BE2C (cell line): ENCODE data around the gene C4orf54. TPM values are rescaled to one million over a fixed set of nuclear protein-coding genes. Genes with fewer than 3 reads are reported as not detected.

Experiments used
- DNase-seq: peaks from one replicate; pipeline ENCODE4 v3.0.0-alpha.2; 2020
- H3K27me3 ChIP-seq: fragments of 250-450 bp; sonication (Bioruptor Pico); 2 replicates; pipeline ENCODE4 v1.5.1; 2020; ENCODE audit warnings: mild to moderate bottlenecking
- H3K36me3 ChIP-seq: fragments of 250-450 bp; sonication (Bioruptor Pico); 2 replicates; pipeline ENCODE4 v1.5.1; 2020; ENCODE audit warnings: mild to moderate bottlenecking
- H3K4me1 ChIP-seq: fragments of 250-450 bp; sonication (Bioruptor Pico); 2 replicates; pipeline ENCODE4 v1.5.1; 2020
- H3K4me3 ChIP-seq: 2 replicates; pipeline ENCODE4 v1.5.1; 2011; ENCODE audit warnings: low read depth, low read length
- H3K9me3 ChIP-seq: fragments of 250-450 bp; sonication (Bioruptor Pico); 2 replicates; pipeline ENCODE4 v1.5.1; 2020
- CTCF ChIP-seq: IDR thresholded peaks from 2 replicates; pipeline ENCODE4 v1.5.1; 2012; ENCODE audit warnings: mild to moderate bottlenecking, low read depth, low read length
- polyA plus RNA-seq: library from polyadenylated mRNA; unstranded; fragments of >200 nt; gene quantifications from one replicate; pipeline ENCODE4 v1.2.1, GENCODE V29; 2012; ENCODE audit warnings: low read depth, missing spikeins; ENCODE audit not compliant: insufficient read length, insufficient read depth

Gene C4orf54
- 1.5 TPM for polyA plus RNA-seq

- Histone ChIP-seq H3K27me3 (no peaks in the 10 kb centered on the region; the same call in 1 of the 2 replicates), H3K4me1 (no peaks in the 10 kb centered on the region), H3K9me3 (no peaks in the 10 kb centered on the region), H3K36me3 (no peaks in the 10 kb centered on the region), H3K4me3 (no peak within 1 kb of the TSS)
- TF ChIP-seq CTCF = no peak
- no peak for DNase-seq
Measured at GRCh38 chr4:99657798-99658197, at the start of gene C4orf54. TSS of gene C4orf54 (minus strand) at chr4:99657828. CDS start at chr4:99654648, 3,180 bp downstream.

GRCh38 chr4:99705891-99706290 lies 48.3 kb upstream of the C4orf54 start:
- no peak overlapping the region for H3K4me3 ChIP-seq
- no peaks in the 10 kb centered on the region for H3K36me3 ChIP-seq
- DNase-seq = no peak

GRCh38 chr4:99696801-99697200 lies 39.2 kb upstream of the C4orf54 start:
- no peaks in the 10 kb centered on the region for H3K4me1 ChIP-seq
- H3K36me3 ChIP-seq = no peaks in the 10 kb centered on the region
- H3K27me3 ChIP-seq = no peaks in the 10 kb centered on the region
- H3K4me3 ChIP-seq = no peak overlapping the region
- H3K9me3 ChIP-seq = no peaks in the 10 kb centered on the region
- TF ChIP-seq CTCF = no peak
- no peak for DNase-seq

More at GRCh38 chr4:99705891-99706290, 48.3 kb upstream of the C4orf54 start:
- no peak for TF ChIP-seq CTCF
- Histone ChIP-seq H3K4me1 (no peaks in the 10 kb centered on the region), H3K9me3 (no peaks in the 10 kb centered on the region), H3K27me3 (no peaks in the 10 kb centered on the region)

- H3K4me3 ChIP-seq = no peak overlapping the region
Measured at GRCh38 chr4:99693140-99693539, 35.5 kb upstream of the C4orf54 start.

GRCh38 chr4:99690990-99691389 lies 33.4 kb upstream of the C4orf54 start:
- no peaks in the 10 kb centered on the region for H3K27me3 ChIP-seq
- no peaks in the 10 kb centered on the region for H3K36me3 ChIP-seq
- H3K9me3 ChIP-seq = no peaks in the 10 kb centered on the region
- no peaks in the 10 kb centered on the region for H3K4me1 ChIP-seq
- DNase-seq = no peak
- H3K4me3 ChIP-seq = no peak overlapping the region
- TF ChIP-seq CTCF = no peak

More at GRCh38 chr4:99693140-99693539, 35.5 kb upstream of the C4orf54 start:
- TF ChIP-seq CTCF = no peak
- DNase-seq = no peak
- H3K36me3 ChIP-seq = no peaks in the 10 kb centered on the region
- no peaks in the 10 kb centered on the region for H3K27me3 ChIP-seq
- no peaks in the 10 kb centered on the region for H3K4me1 ChIP-seq
- no peaks in the 10 kb centered on the region for H3K9me3 ChIP-seq

GRCh38 chr4:99690472-99690871 lies 32.8 kb upstream of the C4orf54 start:
- no peaks in the 10 kb centered on the region for H3K36me3 ChIP-seq
- no peak for DNase-seq
- H3K4me1 ChIP-seq = no peaks in the 10 kb centered on the region
- H3K9me3 ChIP-seq = no peaks in the 10 kb centered on the region
- H3K4me3 ChIP-seq = no peak overlapping the region
- H3K27me3 ChIP-seq = no peaks in the 10 kb centered on the region
- TF ChIP-seq CTCF = no peak
